Posterior vena cava (tissue), 2 donors: ENCODE results near the gene RIMBP2. TPM values are rescaled to one million over a fixed set of nuclear protein-coding genes. Genes with fewer than 3 reads are reported as not detected.

ENCODE experiments used
- DNase-seq: peaks from one replicate; pipeline ENCODE4 v3.0.0-alpha.2; 2020; ENCODE audit warnings: low spot score
- intact Hi-C, 2 donors: fragments of 100-400 bp; cut with DNase I; formaldehyde crosslinking; loops; one replicate each; pipeline versions ENCODE4 v1.14.1 to v1.14.2; 2022 to 2023
- total RNA-seq, 2 donors: library from RNA; stranded (reverse); fragmentation: NEBNext Ultra II Directional; extraction: Animal tissue kit (Norgen Biotek cat#: 25700); gene quantifications; one replicate each; pipeline ENCODE4 v1.2.1, GENCODE V29; 2021
- donor health status: DM: yes; HTN: yes; CAD: no.
- donor health status: DM: yes; HTN: yes; CAD: no.

RIMBP2 gene
- total RNA-seq, 2 donors from 2014 or later, result 1.3 to 1.7 TPM

DNA sequence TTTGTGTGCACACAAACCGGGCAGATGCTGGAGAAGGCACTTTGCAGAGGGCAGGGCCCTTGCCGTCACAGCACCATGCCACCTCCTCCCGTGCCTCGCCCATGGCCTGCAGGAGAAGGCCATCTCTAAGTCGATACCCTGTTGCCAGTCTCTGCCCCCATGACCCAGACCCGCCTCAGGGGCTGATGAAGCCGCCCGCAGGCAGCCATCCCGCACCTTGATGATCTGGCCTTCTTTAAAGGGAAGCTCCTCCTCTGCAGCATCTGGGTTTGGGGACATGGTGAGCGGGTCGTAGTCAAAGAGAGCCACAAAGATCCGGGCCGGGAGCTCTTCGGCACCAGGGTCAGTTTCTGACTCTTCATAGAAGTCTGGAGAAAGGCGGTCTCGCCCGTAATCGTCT, 302.2 kb downstream of the RIMBP2 start:
- no peak for DNase-seq

DNA sequence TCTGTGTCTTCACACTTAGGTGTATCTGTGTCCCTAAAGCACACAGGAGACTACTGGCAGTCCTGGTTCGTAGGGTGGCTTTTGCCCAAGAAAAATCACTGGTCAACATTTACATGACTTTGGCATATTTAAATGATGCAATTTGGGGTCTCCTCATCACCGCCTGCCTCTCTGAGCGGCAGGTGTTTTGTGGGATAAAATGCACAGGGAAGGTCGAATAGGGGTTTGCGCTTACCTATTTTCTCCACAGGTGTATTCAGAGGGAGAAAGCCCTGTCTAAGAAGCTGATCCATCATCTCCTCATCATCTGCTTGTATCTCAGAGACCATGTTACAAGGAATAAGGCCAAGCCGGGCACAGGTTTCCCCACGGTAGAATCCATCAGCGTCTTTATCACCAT, 303.7 kb downstream of the RIMBP2 start:
- intact Hi-C loops, result loop anchor here in 1 of 2 donors (10.0 kb wide), 1 partner anchor 1438 kb away; no protein-coding TSS in a partner anchor
- DNase-seq, result no peak

More for the DNA sequence above, 302.2 kb downstream of the RIMBP2 start:
- intact Hi-C loops, result loop anchor here in 1 of 2 donors (10.0 kb wide), 1 partner anchor 1439 kb away; no protein-coding TSS in a partner anchor

DNA sequence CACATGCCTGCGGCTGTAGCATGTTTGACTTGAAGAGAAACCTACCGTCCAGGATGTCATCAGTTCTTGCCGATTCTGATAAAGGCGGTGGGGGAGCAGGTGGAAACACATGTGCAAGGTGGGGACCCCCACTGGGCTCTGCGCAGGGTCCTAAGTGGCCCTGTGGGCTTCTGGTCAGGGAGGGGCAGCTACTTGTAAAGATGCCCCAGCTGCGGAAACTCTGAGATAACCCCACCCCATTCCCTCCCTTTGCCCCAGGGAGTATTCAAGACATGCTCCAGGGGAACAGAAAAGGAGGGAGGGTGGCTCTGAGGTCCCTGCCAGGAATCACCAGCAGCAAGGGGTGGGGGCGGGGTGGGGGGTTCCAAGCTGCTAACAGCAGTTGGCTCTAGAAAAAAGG, 310.8 kb downstream of the RIMBP2 start:
- intact Hi-C loops, result no loop called here
- DNase-seq, result no peak

DNA sequence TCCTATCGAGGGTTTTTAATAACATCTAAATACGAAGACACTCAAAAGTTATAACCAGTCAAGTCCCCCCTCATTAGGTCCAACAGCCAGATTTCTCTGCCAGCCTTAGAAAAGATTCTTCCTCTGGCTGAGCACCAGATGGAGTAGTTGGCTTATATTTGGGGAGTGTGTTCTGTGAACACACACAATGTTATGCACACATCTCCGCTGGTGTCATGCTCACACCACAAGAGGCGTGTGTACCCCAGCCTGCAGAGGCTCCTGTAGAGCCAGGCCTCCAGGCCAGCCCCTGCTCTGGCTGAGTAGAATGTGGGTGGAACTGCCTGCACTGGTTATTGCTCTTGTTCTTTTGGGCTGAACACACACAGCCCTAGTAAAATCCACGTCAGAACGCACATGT, 314.4 kb downstream of the RIMBP2 start:
- DNase-seq, result no peak
- intact Hi-C loops, result no loop called here

DNA sequence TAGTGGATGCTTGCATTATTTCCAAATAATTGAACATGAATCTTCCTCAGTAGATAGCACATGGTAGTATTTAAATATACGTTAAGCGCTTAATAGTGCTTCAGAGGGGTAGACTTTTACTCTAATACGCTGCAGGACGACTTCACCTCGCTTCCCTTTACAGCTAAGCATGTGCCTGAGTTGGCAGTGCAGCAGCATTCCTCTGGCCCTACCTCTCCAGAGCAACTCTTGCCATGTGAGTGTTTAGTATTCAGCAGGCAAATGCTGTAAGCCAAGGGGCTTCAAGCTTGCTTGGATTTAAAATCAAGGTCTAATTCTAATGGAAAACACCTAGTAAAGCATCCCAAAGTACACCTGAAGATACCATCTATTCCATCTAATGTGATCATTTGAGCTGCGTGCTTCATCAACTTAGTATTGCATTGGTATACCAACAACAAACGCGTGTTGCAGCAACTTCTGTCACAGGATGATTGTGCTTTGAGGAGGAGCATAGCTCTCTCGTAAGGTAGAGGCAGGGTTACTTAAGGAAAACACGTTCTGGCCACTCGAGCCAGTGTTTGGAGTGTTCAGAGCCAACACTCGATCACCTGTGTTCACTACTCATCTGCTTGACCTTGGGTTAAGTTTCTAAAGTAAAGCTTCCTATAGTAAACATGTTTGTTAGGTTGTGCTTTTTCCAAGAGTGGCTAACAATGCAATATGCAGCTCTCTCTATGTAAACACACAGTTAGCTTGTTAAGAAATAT, 317.8 kb downstream of the RIMBP2 start:
- intact Hi-C loops, result no loop called here

DNA sequence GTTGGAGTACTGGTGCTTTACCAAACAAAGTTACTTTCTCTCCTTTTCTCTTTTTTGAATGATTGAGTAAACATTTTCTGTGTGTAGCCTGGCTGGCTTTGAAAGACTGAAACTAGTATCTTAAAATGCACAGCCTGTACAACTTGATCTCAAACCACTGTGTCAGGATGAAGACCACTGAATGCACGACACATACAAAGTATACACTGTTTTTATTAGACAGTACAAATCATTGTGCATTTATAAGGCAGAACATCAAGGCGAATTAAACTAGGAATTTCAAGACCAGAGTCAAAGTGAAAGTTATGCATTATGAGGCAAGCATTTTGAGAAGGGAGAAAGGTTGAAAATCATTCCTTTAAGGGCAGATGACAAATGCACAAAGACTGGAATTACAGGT, 319.4 kb downstream of the RIMBP2 start:
- intact Hi-C loops, result no loop called here
- no peak for DNase-seq

More for the DNA sequence above, 317.8 kb downstream of the RIMBP2 start:
- DNase-seq, result no peak

DNA sequence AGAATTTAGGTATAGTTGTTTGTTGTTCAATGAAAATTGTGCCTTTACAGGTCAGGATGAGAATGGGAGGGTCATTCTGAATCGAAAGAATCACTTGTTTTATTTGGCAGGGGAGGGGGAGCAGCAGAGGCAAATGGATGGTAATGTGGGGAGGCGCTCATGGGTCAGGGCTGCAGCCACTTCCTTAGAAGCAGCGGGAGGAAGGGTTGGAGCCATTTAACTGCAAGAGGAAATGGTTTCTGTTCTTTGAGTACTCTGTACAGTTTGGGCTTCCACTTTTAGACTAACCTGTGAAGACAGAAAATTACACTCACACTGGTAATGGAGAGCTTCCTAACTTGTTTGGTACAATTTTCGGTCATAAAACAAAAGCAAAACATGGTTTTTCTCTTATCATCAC, 321.2 kb downstream of the RIMBP2 start:
- intact Hi-C loops, result no loop called here
- DNase-seq, result no peak

DNA sequence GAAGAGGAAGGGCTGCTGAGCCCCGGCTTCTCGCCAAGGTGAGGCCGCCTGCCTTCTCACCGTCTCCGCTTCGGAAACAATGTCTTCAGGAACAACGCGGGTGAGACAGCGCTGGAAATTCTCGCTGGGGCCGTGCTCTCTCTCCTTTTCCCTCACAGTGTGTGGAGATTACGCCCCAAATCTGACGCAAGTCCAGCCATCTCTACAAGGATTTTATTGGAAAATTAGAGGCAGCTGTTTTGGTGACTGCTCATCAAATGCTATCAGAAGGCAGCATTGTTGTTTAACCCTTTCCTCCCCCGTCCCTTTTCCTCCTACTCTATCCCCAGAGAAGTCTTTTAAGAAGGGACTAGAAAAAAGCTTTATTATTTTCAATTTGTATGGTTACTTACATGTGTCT, 324.9 kb downstream of the RIMBP2 start:
- no peak for DNase-seq
- intact Hi-C loops, result no loop called here

DNA sequence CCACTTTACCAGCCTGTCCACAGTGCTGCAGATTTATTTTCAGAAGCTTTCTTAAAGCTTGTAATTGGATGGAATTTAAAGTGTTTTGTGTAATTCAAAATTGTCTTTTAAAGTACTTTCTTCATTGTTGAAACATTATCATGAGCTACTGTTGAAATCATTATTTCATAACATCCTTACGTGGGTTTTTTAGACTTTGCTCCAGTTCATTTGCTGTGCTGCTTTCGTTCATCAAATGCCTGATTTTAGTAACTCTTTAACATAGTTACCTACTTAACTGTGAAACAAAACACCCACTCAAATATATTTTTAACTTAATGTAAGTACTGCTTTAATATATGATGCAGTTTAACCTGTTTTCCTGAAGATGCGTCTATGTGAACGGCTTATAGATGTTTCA, 330.9 kb downstream of the RIMBP2 start:
- intact Hi-C loops, result no loop called here
- no peak for DNase-seq

DNA sequence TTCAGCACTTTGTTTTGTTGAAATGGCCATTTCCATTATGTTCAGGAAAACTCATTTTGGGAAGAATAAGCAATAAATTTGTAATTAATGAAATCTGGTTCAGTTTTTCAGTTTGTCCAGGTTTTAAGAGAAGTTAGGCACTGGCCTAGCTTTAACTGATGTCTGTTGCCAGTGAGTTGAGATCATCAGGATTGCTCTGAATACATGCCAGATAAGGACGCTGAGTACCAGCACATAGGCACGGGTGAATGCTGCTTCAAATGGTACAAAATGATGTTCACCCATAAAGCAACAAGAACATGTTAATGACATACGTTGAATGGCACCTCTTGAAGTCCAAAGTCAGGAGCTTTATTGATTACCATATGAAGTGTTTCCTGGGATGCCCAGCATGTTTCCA, 331.9 kb downstream of the RIMBP2 start:
- DNase-seq, result no peak
- intact Hi-C loops, result no loop called here

DNA sequence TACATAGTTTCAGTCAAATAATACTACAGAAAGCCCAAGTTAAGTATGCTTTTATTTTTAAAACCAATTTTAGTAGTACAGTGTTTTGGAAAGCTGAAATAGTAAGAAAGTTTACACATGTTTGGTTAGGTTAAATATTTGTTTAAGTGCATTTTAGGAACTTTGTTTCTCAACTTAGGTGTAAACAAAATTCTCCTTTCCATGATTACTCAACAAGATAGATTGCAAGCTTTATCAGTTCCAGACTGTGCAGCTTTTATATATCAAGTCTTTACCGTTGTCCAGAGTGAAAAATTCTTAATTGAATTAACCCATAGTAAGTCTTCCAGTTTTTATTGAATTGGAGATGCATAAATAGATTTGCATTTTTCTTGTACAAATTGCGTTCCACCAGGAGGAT, 333.3 kb downstream of the RIMBP2 start:
- intact Hi-C loops, result no loop called here
- DNase-seq, result no peak

DNA sequence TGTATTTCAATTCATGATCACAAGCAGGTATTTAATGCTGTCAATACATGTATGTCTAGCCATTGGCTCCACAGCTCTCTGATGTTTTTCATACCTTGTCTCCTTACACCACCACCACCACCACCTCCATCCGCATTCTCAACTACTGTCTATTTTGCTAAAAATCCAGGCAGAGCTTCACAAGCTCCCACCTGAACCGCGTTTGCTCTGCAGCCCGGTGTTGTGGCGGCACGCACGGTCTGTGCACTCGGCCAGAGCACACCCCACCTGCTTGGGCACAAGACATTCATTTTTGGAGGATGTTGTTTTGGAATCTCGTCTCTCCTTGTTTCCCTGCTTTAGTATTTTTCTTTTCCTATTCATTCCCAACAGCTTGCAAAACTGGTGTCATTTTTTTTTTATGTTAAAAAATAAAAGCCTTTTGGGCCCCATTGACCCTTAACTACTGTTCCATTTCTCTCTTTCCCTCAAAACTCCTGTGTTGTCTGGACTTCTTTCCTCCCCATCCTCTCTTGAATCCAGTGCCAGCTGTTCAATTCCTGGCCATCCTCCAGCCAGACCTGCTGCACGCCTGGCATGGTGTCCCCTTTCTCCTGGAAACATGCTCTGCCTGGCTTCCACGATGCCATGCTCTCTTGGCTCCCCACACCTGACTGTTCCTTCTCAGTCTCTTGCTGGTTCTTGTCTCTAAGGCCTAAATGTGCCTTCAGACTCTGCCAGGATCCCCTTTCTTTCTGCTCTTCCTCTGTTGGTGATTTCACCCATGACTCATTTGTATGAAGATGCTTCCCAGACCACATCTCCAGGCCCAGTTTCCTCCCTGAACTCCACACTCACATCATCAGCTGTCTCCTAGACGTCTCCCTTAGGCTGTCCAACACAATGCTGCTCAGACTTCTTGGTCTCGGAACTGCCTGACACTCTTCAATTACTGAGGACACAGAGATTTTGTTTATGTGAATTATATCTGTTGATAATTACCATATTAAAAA, 340.5 kb downstream of the RIMBP2 start:
- intact Hi-C loops, result loop anchor here in 1 of 2 donors (2.0 kb wide), 1 partner anchor 53 kb away; no protein-coding TSS in a partner anchor
- DNase-seq, result no peak

DNA sequence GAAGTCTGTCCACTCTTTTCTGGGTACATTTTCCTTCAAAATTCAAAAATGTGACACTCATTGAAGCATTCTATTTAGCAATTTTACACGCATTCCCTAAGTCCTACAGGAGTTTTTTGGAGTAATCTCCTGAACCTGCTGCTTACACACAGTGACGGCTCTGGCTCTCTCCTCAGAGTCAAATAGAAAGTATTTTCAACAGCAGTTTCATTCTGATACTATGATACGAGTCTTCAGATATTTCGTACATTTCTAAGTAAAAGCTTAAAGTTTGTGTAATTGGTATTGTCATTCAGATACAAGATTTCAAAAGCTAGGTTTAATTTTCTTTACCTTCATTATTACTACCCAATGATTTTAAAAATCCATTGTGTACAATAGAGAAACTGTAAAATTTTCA, 342.0 kb downstream of the RIMBP2 start:
- no peak for DNase-seq
- intact Hi-C loops, result loop anchor here in 1 of 2 donors (2.0 kb wide), 1 partner anchor 51 kb away; no protein-coding TSS in a partner anchor

DNA sequence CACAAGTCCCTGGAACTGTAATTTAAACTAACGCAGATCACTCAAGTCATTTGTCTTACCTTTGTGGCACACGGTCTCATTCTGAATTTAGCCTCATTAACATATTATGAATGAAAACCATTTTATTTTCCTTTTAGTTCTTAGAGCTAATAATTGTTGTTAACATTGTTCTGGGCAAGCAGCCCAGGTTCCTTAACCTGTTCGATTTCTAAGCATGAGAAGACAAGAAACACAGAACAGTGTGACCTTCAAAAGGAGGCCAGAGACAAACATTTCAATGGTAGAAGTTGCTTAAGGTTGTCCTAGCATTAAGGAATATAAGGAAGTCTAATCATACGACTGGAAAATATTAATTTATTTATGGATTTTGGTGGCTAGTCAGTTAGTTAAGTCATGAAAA, 343.2 kb downstream of the RIMBP2 start:
- DNase-seq, result no peak

DNA sequence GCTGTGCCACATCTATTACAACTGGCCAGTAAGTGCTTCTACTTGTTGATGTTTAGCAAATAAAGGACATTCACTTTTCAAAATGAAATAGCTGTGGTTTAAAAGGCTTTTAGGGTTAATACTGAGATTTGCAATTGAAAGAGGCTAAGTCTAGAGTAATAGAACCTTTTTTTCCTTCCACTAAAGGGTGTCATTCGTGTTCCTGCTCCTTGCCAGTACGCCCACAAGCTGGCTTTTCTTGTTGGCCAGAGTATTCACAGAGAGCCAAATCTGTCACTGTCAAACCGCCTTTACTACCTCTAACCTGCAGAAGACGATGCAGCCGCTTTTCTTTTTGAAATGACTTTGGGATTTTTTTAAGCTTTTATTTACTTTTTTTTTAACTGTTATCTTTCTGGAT, 344.8 kb downstream of the RIMBP2 start:
- no peak for DNase-seq
- intact Hi-C loops, result no loop called here

More for the DNA sequence above, 343.2 kb downstream of the RIMBP2 start:
- intact Hi-C loops, result no loop called here

DNA sequence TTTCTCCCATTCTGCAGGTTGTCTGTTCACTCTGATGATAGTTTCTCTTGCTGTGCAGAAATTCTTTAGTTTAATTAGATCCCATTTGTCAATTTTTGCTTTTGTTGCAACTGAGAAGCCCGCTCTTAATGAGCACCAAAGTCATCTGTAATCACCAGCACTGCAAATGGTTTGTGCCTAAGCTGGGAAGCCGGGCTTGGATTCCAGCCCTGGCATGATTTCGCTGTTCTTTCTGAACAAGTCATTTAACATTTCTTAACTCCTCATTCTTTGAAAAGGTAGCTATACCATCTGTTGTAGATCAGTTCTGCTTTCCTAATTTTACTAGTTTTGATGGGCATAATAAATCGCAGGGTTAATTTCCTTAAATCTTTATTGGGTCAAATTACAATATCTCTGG, 346.3 kb downstream of the RIMBP2 start:
- intact Hi-C loops, result no loop called here
- DNase-seq, result no peak

DNA sequence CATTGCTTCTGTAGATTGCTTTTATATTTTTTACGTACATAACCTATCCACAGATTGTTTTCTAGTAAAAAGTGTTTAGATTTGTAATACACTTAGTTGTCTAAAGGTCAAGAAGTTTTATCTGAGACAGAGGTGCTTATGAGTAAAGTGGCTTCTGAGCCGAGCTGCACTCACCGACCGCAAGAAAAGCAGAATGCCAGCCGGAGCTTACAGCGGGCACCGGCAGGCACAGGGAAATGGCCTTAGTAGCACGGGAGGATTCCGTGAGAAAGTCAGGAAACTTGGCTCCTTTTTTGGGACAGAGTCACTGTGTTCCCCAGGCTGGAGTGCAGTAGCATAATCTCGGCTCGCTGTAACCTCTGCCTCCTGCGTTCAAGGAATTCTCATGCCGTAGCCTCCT, 348.6 kb downstream of the RIMBP2 start:
- intact Hi-C loops, result no loop called here
- no peak for DNase-seq

DNA sequence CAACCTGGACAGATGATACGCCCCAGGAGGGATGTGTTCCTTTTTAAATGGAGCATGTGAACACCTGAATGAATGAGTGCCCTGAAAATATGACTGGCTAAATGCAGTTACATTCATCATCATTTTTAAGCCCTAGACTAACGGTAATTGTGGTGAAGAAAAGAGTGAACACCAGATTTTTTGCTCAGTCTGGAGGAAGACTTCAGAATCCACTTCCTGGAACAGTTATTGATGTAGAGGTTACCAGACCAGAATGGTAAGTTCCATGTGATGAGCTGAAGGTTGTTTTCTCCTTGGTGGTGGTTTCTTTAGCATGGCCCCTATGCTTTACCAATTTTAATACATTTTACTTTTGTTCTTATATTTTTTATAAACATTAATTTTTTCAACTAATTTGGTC, 349.1 kb downstream of the RIMBP2 start:
- no peak for DNase-seq

DNA sequence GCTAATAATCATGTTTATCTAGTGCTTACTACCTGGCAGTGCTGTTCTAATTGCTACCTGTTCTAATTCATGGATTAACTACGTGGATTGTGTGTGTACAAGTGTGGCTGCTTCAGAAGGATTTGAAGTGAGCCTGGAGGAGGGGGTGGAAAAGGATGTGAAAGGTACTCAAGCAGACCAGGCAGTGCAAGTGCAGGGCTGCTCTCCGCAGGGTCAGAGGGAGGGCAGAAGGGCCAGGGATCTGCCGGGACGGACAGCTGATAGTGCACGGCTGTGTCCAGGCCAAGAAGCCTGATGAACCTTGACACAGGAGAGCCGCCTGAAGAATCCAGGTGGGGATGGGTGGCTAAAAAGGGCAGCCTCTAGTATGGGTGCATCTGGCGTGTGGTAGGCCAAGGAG, 349.9 kb downstream of the RIMBP2 start:
- intact Hi-C loops, result no loop called here
- DNase-seq, result no peak

More for the DNA sequence above, 349.1 kb downstream of the RIMBP2 start:
- intact Hi-C loops, result no loop called here

DNA sequence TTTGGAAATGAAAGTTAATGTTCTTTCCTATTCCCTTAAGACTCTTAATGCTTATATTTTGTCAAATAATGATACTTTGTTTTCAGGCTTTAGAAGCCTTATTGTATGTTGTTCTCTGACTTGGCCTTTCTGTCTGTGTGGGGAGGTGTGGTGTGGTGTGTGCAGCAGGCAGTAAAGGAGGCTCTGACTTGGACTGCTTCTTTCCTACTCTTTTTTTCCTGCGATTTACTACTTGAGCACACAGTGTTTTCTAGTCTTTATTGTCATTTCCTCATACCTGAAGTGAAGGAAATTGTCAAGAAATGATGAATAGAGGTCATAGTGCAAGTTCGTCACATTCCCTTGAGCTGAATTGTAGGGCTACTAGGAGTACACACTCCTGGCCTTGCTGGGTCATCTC, 351.5 kb downstream of the RIMBP2 start:
- no peak for DNase-seq
- intact Hi-C loops, result no loop called here
